RWPE1 (cell line): Measurements from ENCODE around the gene DOCK3.
"Not testable (repeated sequence)": the region's sequence is repeated elsewhere in the genome, so short reads cannot be mapped to it uniquely, and the experiment has no call there.

Source experiments
- CTCF ChIA-PET: fragments of 350-600 bp; sonication (Branson Sonifier 250); formaldehyde crosslinking; extraction: SDS; loops from one replicate; lab custom pipeline; 2021; lab: Yijun Ruan, JAX
- POLR2A ChIA-PET: fragments of 400-600 bp; formaldehyde crosslinking; extraction: SDS; loops from one replicate; lab custom pipeline; 2020; ENCODE audit warnings: antibody characterized with exemption; ENCODE audit not compliant: low non-redundant PET; lab: Yijun Ruan, JAX
- DNase-seq: peaks from one replicate; pipeline ENCODE4 v3.0.0; 2012; ENCODE audit warnings: low spot score
- H3K27ac ChIP-seq: fragments of 450-650 bp; 2 replicates; pipeline ENCODE4 v1.5.1; 2017
- TF ChIP-seq, protein P1 (sequence below): fragments of 450-650 bp; conservative IDR thresholded peaks from 2 replicates; pipeline ENCODE4 v1.5.1; 2017; ENCODE audit warnings: low read depth, mild to moderate bottlenecking

Gene DOCK3

DNA sequence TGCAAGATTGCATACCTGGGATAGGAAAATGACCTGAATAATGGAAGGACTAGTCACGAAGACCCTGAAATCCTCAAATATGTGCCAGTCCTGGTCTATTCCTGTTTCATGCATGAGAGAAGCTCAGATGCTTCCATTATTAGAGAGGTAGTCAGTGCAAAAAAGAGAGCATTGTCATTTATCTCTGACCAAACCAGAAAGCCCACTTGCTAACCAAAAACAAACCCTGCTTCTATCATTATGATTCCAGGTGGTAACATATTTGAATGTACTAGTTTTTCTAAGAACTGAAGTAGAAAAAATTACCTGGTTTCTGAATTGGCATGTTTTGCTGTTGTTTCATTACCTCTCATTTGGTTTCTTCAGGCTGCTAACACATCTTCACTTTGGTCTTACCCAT is 549.6 kb downstream of the DOCK3 start:
- ChIA-PET CTCF (no interaction called here), POLR2A (no interaction called here)
- DNase-seq: no peak
- TF ChIP-seq, protein P1, sequence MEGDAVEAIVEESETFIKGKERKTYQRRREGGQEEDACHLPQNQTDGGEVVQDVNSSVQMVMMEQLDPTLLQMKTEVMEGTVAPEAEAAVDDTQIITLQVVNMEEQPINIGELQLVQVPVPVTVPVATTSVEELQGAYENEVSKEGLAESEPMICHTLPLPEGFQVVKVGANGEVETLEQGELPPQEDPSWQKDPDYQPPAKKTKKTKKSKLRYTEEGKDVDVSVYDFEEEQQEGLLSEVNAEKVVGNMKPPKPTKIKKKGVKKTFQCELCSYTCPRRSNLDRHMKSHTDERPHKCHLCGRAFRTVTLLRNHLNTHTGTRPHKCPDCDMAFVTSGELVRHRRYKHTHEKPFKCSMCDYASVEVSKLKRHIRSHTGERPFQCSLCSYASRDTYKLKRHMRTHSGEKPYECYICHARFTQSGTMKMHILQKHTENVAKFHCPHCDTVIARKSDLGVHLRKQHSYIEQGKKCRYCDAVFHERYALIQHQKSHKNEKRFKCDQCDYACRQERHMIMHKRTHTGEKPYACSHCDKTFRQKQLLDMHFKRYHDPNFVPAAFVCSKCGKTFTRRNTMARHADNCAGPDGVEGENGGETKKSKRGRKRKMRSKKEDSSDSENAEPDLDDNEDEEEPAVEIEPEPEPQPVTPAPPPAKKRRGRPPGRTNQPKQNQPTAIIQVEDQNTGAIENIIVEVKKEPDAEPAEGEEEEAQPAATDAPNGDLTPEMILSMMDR: no peak
- H3K27ac ChIP-seq: no peak overlapping the region

- H3K27ac ChIP-seq: no peak overlapping the region
- POLR2A ChIA-PET: no interaction called here
- TF ChIP-seq, protein P1: no peak
Measured at GRCh38 chr3:51224843-51225242, 550.1 kb downstream of the DOCK3 start.

GRCh38 chr3:51242939-51243338 is 568.2 kb downstream of the DOCK3 start:
- H3K27ac ChIP-seq: no peak overlapping the region
- POLR2A ChIA-PET: no interaction called here
- DNase-seq: no peak
- TF ChIP-seq, protein P1: no peak
- CTCF ChIA-PET: interaction anchor here (0.6 kb wide), 1 partner anchor 96 kb away, joined by 3 read pairs; no protein-coding TSS in a partner anchor

More at GRCh38 chr3:51224843-51225242, 550.1 kb downstream of the DOCK3 start:
- CTCF ChIA-PET: no interaction called here
- no peak for DNase-seq

DNA sequence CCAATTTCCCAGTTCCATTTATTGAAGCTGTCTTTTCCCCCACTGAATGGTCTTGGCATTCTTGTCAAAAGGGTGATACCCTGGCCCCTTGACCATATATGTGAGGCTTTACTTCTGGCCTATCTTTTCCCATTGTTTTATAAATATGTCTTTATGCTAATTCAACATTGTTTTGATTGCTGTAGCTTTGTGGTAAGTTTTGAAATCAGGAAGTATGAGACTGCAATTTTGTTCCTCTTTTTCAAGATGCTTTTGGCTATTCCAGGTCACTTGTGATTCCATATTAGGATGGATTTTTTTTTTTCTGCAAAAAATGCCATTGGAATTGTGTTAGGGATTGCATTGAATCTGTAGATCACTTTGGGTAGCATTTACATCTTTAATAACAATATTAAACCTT is 569.2 kb downstream of the DOCK3 start:
- DNase-seq: no peak
- H3K27ac ChIP-seq: no peak overlapping the region
- ChIA-PET CTCF (no interaction called here), POLR2A (no interaction called here)
- TF ChIP-seq, protein P1: no peak

DNA sequence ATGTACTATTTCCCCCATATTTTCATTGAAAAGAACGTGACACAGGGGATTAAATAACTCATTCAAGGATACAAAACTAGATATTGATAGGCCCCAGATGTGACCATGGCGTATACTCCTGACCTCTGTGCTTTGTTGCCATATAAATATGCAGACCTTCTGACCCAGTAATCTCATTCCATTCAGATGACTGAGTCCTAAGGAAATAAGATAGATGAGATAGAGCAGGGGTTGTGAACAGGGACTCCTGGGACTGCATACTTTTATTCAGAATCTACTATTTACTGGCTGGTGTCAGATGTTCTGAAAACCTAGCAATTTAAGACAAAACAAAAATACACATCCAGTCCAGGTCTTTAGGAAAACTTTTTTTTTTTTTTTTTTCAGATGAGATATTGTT is 571.1 kb downstream of the DOCK3 start:
- CTCF ChIA-PET: no interaction called here
- no peak overlapping the region for H3K27ac ChIP-seq
- TF ChIP-seq, protein P1: no peak
- POLR2A ChIA-PET: no interaction called here
- DNase-seq: no peak

- POLR2A ChIA-PET: no interaction called here
- DNase-seq: no peak
- H3K27ac ChIP-seq: no peak overlapping the region
- TF ChIP-seq, protein P1: no peak
- CTCF ChIA-PET: no interaction called here
Measured at GRCh38 chr3:51257870-51258269, 583.1 kb downstream of the DOCK3 start.

GRCh38 chr3:51264166-51264565 is 589.4 kb downstream of the DOCK3 start:
- POLR2A ChIA-PET, DNase-seq, H3K27ac ChIP-seq, CTCF ChIA-PET: not testable (repeated sequence)
